Measurements from ENCODE around the gene PHLDA2.

PHLDA2 gene

DNA sequence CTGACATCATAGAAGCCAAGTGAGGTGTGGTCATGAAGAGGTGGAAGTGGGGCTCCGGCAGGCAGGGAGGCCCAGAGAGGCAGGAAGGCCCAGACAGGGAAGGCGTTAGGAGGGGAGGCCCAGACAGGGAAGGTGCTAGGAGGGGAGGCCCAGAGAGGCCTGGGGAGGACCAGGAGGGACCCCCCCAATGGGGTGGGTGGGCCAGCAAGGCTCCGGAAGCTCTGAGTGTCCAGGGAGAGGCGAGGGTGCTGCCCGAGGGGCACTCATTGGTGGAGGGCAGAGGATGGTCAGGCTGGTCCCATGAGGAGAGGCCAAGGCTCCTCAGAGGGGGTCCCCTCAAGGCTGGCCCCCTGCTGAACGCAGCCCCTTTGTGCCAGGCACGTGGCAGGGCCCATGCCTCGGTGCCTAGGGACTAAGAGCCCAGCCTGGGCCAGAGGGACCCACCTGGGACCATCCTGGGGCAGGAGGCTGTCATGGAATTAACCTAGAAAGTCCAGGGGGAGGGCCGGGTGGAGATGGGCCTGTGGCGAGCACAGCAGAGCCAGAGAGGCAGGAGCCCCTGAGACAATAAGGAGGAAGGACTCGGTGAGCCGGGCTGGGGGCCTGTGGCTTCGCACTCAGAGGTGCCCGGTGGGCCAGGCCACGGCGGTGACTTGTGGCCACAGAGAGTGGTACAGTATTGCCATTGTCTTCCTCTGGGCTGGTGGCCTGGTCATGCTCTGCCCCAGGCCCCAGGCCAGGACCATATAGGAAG lies 12.2 kb downstream of the PHLDA2 start:
- H3K23ac ChIP-seq (ENCODE audit: low read length in 2 of 2): no peak overlapping the region
- H4K8ac ChIP-seq (ENCODE audit: low read length): peak overlapping the region; percentile 20
- no peak overlapping the region for H3K9ac ChIP-seq (ENCODE audit: low read length)
- H3K4me3 ChIP-seq (ENCODE audit: insufficient read depth in 1 of 2, low read depth in 1 of 2, low read length in 2 of 2): no peak overlapping the region
- 94% methylated on average over 16 of the region's 16 CpGs for WGBS
- no peaks in the 10 kb centered on the region for H3K9me3 ChIP-seq (ENCODE audit: control insufficient read depth, low read length)
- no peak overlapping the region for H3K27ac ChIP-seq (ENCODE audit: low read length, poor library complexity, severe bottlenecking)
- no peak overlapping the region for H2BK12ac ChIP-seq (ENCODE audit: low read length in 2 of 2)
- no peak overlapping the region for H3K4me2 ChIP-seq (ENCODE audit: low read length, poor library complexity, severe bottlenecking)
- no peak overlapping the region for H2AK5ac ChIP-seq (ENCODE audit: low read length, severe bottlenecking)
- H3K4me1 ChIP-seq (ENCODE audit: control insufficient read depth, insufficient read depth, low read depth, low read length): peaks cover 29% of the 10 kb centered on the region
- no peak overlapping the region for H3K18ac ChIP-seq (ENCODE audit: low read depth in 1 of 2, low read length in 2 of 2)
- H3K27me3 ChIP-seq (ENCODE audit: control insufficient read depth in 1 of 2, insufficient read depth in 1 of 2, low read length in 2 of 2): no peaks in the 10 kb centered on the region
- H3K79me1 ChIP-seq (replicated peaks; ENCODE audit: low read length, poor library complexity, severe bottlenecking): no peaks in the 10 kb centered on the region
- DNase-seq: no peak
- no peak overlapping the region for H2BK120ac ChIP-seq (ENCODE audit: low read depth, low read length)
- no peak overlapping the region for H3K4ac ChIP-seq (ENCODE audit: low read depth in 1 of 2, low read length in 2 of 2)
- H2BK15ac ChIP-seq (ENCODE audit: low read depth, poor library complexity, severe bottlenecking): no peak overlapping the region
- peaks cover 0 to 15% of the 10 kb centered on the region in 2 experiments for H3K36me3 ChIP-seq (ENCODE audit: control insufficient read depth in 1 of 2, insufficient read depth in 2 of 2, low read depth in 1 of 2, low read length in 2 of 2)
- H2AFZ ChIP-seq (ENCODE audit: low read depth, low read length): no peak overlapping the region
- H2BK5ac ChIP-seq (ENCODE audit: low read depth, low read length, poor library complexity, severe bottlenecking): no peak overlapping the region
- H3K14ac ChIP-seq (ENCODE audit: low read length in 2 of 2): no peak overlapping the region
- H4K91ac ChIP-seq (ENCODE audit: low read length): peak overlapping the region; percentile 12

DNA sequence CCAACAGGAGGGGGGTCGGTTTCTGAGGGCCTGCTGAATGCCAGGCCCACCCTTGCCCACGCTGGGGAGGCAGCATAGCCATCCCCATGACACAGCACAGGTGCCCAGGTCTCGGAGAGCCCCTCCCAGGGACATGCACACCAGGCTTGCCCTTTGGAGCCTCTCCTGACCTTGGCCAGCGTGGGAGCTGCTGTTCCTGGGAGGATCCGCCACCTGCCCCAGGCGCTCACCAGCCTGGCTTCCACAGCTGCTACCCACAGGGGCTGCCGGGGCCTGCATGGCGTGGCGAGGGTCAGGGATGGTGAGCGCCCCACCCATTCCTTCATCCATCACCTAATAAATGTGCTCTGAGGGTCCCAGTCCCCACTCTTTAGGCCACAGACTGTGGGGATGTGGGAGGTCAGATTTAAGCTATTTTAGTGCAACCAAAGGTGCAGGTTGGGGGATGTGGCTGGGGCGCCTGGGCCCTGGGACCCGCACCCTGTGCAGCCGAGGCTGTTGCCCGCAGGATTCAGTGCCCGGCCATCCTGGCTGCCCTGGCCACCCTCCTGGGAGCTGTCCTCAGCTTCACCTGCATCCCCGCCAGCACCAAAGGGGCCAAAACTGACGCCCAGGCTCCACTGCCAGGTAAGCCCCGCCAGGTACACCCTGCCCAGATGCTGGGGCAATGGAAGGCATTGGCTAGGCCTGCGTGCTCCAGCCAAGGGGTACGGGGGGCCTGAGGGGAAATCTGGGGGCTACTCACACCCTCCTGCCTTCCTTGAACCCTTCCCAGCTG lies 12.9 kb downstream of the PHLDA2 start:
- H3K36me3 ChIP-seq (ENCODE audit: control insufficient read depth in 1 of 2, insufficient read depth in 2 of 2, low read depth in 1 of 2, low read length in 2 of 2): peaks cover 0 to 11% of the 10 kb centered on the region in 2 experiments
- no peak overlapping the region for H2AK5ac ChIP-seq (ENCODE audit: low read length, severe bottlenecking)
- peaks cover 37% of the 10 kb centered on the region for H3K4me1 ChIP-seq (ENCODE audit: control insufficient read depth, insufficient read depth, low read depth, low read length)
- no peak overlapping the region for H3K4me2 ChIP-seq (ENCODE audit: low read length, poor library complexity, severe bottlenecking)
- H3K79me1 ChIP-seq (replicated peaks; ENCODE audit: low read length, poor library complexity, severe bottlenecking): no peaks in the 10 kb centered on the region
- no peak overlapping the region for H3K9ac ChIP-seq (ENCODE audit: low read length)
- H3K4me3 ChIP-seq (ENCODE audit: insufficient read depth in 1 of 2, low read depth in 1 of 2, low read length in 2 of 2): no peak overlapping the region
- H3K27me3 ChIP-seq (ENCODE audit: control insufficient read depth in 1 of 2, insufficient read depth in 1 of 2, low read length in 2 of 2): no peaks in the 10 kb centered on the region
- H4K91ac ChIP-seq (ENCODE audit: low read length): no peak overlapping the region
- no peak overlapping the region for H2BK15ac ChIP-seq (ENCODE audit: low read depth, poor library complexity, severe bottlenecking)
- no peak overlapping the region for H3K23ac ChIP-seq (ENCODE audit: low read length in 2 of 2)
- H4K8ac ChIP-seq (ENCODE audit: low read length): no peak overlapping the region
- H2AFZ ChIP-seq (ENCODE audit: low read depth, low read length): no peak overlapping the region
- H3K14ac ChIP-seq (ENCODE audit: low read length in 2 of 2): no peak overlapping the region
- no peak overlapping the region for H2BK12ac ChIP-seq (ENCODE audit: low read length in 2 of 2)
- H3K27ac ChIP-seq (ENCODE audit: low read length, poor library complexity, severe bottlenecking): no peak overlapping the region
- WGBS: 97% methylated on average over 15 of the region's 20 CpGs
- H3K18ac ChIP-seq (ENCODE audit: low read depth in 1 of 2, low read length in 2 of 2): no peak overlapping the region
- DNase-seq: no peak
- no peak overlapping the region for H2BK120ac ChIP-seq (ENCODE audit: low read depth, low read length)
- H3K9me3 ChIP-seq (ENCODE audit: control insufficient read depth, low read length): no peaks in the 10 kb centered on the region
- no peak overlapping the region for H2BK5ac ChIP-seq (ENCODE audit: low read depth, low read length, poor library complexity, severe bottlenecking)
- H3K4ac ChIP-seq (ENCODE audit: low read depth in 1 of 2, low read length in 2 of 2): no peak overlapping the region

DNA sequence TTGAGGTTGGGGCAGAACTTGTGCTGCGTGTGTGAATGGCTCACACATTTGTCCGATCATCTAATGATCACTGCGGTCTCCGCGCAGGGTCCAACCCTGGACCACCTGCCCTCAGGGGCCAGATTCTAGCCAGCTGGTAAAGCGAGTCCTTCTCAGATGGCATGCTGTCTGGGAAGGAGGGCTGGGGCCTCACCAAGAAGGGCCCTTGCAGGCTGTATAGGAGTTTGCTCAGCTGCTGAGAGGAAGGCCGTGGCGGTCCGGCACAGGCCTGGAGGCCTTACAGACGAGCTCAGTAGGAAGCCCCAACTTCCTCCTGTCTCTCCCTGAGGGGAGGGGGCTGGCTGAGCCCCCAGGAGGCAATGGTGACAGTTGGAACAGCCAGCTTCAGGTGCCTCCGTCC lies 13.7 kb downstream of the PHLDA2 start:
- H3K23ac ChIP-seq (ENCODE audit: low read length in 2 of 2): no peak overlapping the region
- H4K8ac ChIP-seq (ENCODE audit: low read length): no peak overlapping the region
- H2BK12ac ChIP-seq (ENCODE audit: low read length in 2 of 2): no peak overlapping the region
- WGBS: 94% methylated on average over 11 of the region's 11 CpGs
- no peak overlapping the region for H3K4ac ChIP-seq (ENCODE audit: low read depth in 1 of 2, low read length in 2 of 2)
- H3K79me1 ChIP-seq (replicated peaks; ENCODE audit: low read length, poor library complexity, severe bottlenecking): peaks cover 2% of the 10 kb centered on the region
- H2AFZ ChIP-seq (ENCODE audit: low read depth, low read length): no peak overlapping the region
- no peak overlapping the region for H2BK120ac ChIP-seq (ENCODE audit: low read depth, low read length)
- H2BK5ac ChIP-seq (ENCODE audit: low read depth, low read length, poor library complexity, severe bottlenecking): no peak overlapping the region
- no peaks in the 10 kb centered on the region for H3K27me3 ChIP-seq (ENCODE audit: control insufficient read depth in 1 of 2, insufficient read depth in 1 of 2, low read length in 2 of 2)
- no peak for DNase-seq
- no peak overlapping the region for H3K27ac ChIP-seq (ENCODE audit: low read length, poor library complexity, severe bottlenecking)
- H3K9me3 ChIP-seq (ENCODE audit: control insufficient read depth, low read length): no peaks in the 10 kb centered on the region
- no peak overlapping the region for H2AK5ac ChIP-seq (ENCODE audit: low read length, severe bottlenecking)
- H3K9ac ChIP-seq (ENCODE audit: low read length): no peak overlapping the region
- no peak overlapping the region for H3K4me3 ChIP-seq (ENCODE audit: insufficient read depth in 1 of 2, low read depth in 1 of 2, low read length in 2 of 2)
- peak overlapping the region; percentile 5 for H4K91ac ChIP-seq (ENCODE audit: low read length)
- H3K36me3 ChIP-seq (ENCODE audit: control insufficient read depth in 1 of 2, insufficient read depth in 2 of 2, low read depth in 1 of 2, low read length in 2 of 2): peaks cover 0 to 13% of the 10 kb centered on the region in 2 experiments
- no peak overlapping the region for H3K18ac ChIP-seq (ENCODE audit: low read depth in 1 of 2, low read length in 2 of 2)
- no peak overlapping the region for H2BK15ac ChIP-seq (ENCODE audit: low read depth, poor library complexity, severe bottlenecking)
- peaks cover 44% of the 10 kb centered on the region for H3K4me1 ChIP-seq (ENCODE audit: control insufficient read depth, insufficient read depth, low read depth, low read length)
- H3K4me2 ChIP-seq (ENCODE audit: low read length, poor library complexity, severe bottlenecking): no peak overlapping the region
- no peak overlapping the region for H3K14ac ChIP-seq (ENCODE audit: low read length in 2 of 2)

DNA sequence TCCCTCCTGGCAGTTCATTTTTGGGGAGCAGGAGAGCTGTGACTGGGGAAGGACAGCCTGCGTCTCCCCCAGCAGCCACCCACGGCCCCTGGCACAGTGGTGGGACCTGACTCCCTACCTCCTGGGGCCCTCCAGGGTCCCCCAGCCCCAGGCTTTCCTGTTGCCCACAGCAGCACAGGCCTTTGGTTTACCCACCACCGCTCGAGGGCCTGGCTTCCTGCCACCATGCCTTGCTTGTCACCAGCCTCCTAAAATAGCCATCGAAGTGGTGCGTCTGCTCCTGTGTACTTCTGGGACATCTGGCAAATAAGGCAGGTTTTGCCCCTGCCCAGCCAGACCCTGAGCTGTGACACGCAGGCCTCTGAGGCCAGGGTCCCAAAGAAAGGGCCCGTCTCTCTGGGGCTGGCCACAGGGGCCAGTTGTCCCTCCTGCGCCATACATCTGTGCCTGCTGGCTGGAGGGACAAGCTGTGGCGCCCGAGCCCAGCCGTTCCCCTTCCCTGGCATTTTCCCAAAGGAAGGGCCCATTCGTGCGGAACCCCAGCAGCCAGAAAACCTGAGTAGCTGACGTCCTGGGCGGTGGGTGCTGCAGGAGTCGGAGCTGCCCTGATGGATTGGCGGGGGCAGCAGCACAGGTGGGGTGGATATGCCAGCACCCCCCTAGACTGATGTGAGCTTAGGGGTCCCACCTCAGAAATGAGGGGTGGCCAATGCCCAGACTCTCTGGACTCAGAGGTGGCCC lies 14.6 kb downstream of the PHLDA2 start:
- no peak for DNase-seq
- Histone ChIP-seq H4K91ac (ENCODE audit: low read length) (no peak overlapping the region), H3K18ac (ENCODE audit: low read depth in 1 of 2, low read length in 2 of 2) (no peak overlapping the region), H3K14ac (ENCODE audit: low read length in 2 of 2) (no peak overlapping the region), H3K4ac (ENCODE audit: low read depth in 1 of 2, low read length in 2 of 2) (no peak overlapping the region), H2AK5ac (ENCODE audit: low read length, severe bottlenecking) (no peak overlapping the region), H3K27ac (ENCODE audit: low read length, poor library complexity, severe bottlenecking) (no peak overlapping the region), H3K4me1 (ENCODE audit: control insufficient read depth, insufficient read depth, low read depth, low read length) (peaks cover 50% of the 10 kb centered on the region), H3K23ac (ENCODE audit: low read length in 2 of 2) (no peak overlapping the region), H2BK12ac (ENCODE audit: low read length in 2 of 2) (no peak overlapping the region), H2AFZ (ENCODE audit: low read depth, low read length) (no peak overlapping the region), H3K36me3 (ENCODE audit: control insufficient read depth in 1 of 2, insufficient read depth in 2 of 2, low read depth in 1 of 2, low read length in 2 of 2) (peaks cover 0 to 21% of the 10 kb centered on the region in 2 experiments), H3K9me3 (ENCODE audit: control insufficient read depth, low read length) (no peaks in the 10 kb centered on the region), H3K4me3 (ENCODE audit: insufficient read depth in 1 of 2, low read depth in 1 of 2, low read length in 2 of 2) (no peak overlapping the region), H3K79me1 (replicated peaks; ENCODE audit: low read length, poor library complexity, severe bottlenecking) (peaks cover 2% of the 10 kb centered on the region), H2BK15ac (ENCODE audit: low read depth, poor library complexity, severe bottlenecking) (no peak overlapping the region), H4K8ac (ENCODE audit: low read length) (no peak overlapping the region), H3K27me3 (ENCODE audit: control insufficient read depth in 1 of 2, insufficient read depth in 1 of 2, low read length in 2 of 2) (no peaks in the 10 kb centered on the region), H2BK120ac (ENCODE audit: low read depth, low read length) (no peak overlapping the region), H3K9ac (ENCODE audit: low read length) (no peak overlapping the region), H3K4me2 (ENCODE audit: low read length, poor library complexity, severe bottlenecking) (no peak overlapping the region), H2BK5ac (ENCODE audit: low read depth, low read length, poor library complexity, severe bottlenecking) (no peak overlapping the region)
- WGBS: 93% methylated on average over 18 of the region's 18 CpGs
